Mesendoderm (in vitro differentiated cells): ENCODE data around the gene LYST.

ENCODE experiments used
- DNase-seq: peaks from one replicate; pipeline ENCODE4 v3.0.0; 2013
- H2AK5ac ChIP-seq: 2 replicates; pipeline ENCODE4 v1.6.1; 2013; ENCODE audit warnings: low read length, inconsistent platforms
- H2BK120ac ChIP-seq: 2 replicates; pipeline ENCODE4 v1.6.1; 2013; ENCODE audit warnings: low read depth, mild to moderate bottlenecking, low read length, moderate library complexity, mixed read lengths
- H2BK15ac ChIP-seq: replicated peaks from 2 replicates; pipeline ENCODE4 v1.6.1; 2013; ENCODE audit warnings: low read depth, mild to moderate bottlenecking, moderate library complexity
- H2BK5ac ChIP-seq: 2 replicates; pipeline ENCODE4 v1.6.1; 2013; ENCODE audit warnings: low read length, inconsistent platforms
- H3K18ac ChIP-seq: 2 replicates; pipeline ENCODE4 v1.6.1; 2013; ENCODE audit warnings: mild to moderate bottlenecking, low read length, mixed read lengths
- H3K23ac ChIP-seq: one replicate; pipeline ENCODE4 v1.6.1; 2013; ENCODE audit warnings: low read length
- H3K27ac ChIP-seq: 2 replicates; pipeline ENCODE4 v1.5.1; 2013; ENCODE audit warnings: low read depth, mild to moderate bottlenecking, inconsistent platforms, low read length, moderate library complexity
- H3K27me3 ChIP-seq: 2 replicates; pipeline ENCODE4 v1.6.1; 2013; ENCODE audit warnings: low read length, control low read depth, mild to moderate bottlenecking, inconsistent platforms; ENCODE audit not compliant: insufficient read depth, poor library complexity
- H3K36me3 ChIP-seq: 2 replicates; pipeline ENCODE4 v1.6.1; 2013; ENCODE audit warnings: low read length, inconsistent platforms; ENCODE audit not compliant: control insufficient read depth, insufficient read depth
- H3K4ac ChIP-seq: one replicate; pipeline ENCODE4 v1.6.1; 2013; ENCODE audit warnings: low read depth, mild to moderate bottlenecking, low read length, moderate library complexity
- H3K4me1 ChIP-seq: 2 replicates; pipeline ENCODE4 v1.6.1; 2013; ENCODE audit warnings: low read depth, low read length, inconsistent platforms; ENCODE audit not compliant: control insufficient read depth
- H3K4me2 ChIP-seq: 2 replicates; pipeline ENCODE4 v1.6.1; 2013; ENCODE audit warnings: low read length
- H3K4me3 ChIP-seq: 2 replicates; pipeline ENCODE4 v1.5.1; 2013; ENCODE audit warnings: mild to moderate bottlenecking, low read length
- H3K56ac ChIP-seq: one replicate; pipeline ENCODE4 v1.6.1; 2013; ENCODE audit warnings: low read length
- H3K79me1 ChIP-seq: 2 replicates; pipeline ENCODE4 v1.6.1; 2013; ENCODE audit warnings: low read length, inconsistent platforms
- H3K79me2 ChIP-seq: 2 replicates; pipeline ENCODE4 v1.6.1; 2013; ENCODE audit warnings: mild to moderate bottlenecking, low read length; ENCODE audit not compliant: control insufficient read depth, insufficient read depth
- H3K9ac ChIP-seq: 2 replicates; pipeline ENCODE4 v1.6.1; 2013; ENCODE audit warnings: low read length, inconsistent platforms
- H4K5ac ChIP-seq: one replicate; pipeline ENCODE4 v1.6.1; 2013; ENCODE audit warnings: low read length
- H4K8ac ChIP-seq: one replicate; pipeline ENCODE4 v1.6.1; 2013; ENCODE audit warnings: low read depth, mild to moderate bottlenecking, control low read depth, low read length, moderate library complexity
- WGBS: extraction: QIAGEN DNeasy Blood & Tissue Kit; methylation state at CpG from one replicate; pipeline ENCODE4 v1.1.7; 2013; ENCODE audit warnings: low lambda C conversion rate, missing lambda C conversion rate; ENCODE audit not compliant: insufficient coverage; ENCODE audit errors: extremely low coverage; 5-methylcytosine and 5-hydroxymethylcytosine counted together

LYST gene

DNA sequence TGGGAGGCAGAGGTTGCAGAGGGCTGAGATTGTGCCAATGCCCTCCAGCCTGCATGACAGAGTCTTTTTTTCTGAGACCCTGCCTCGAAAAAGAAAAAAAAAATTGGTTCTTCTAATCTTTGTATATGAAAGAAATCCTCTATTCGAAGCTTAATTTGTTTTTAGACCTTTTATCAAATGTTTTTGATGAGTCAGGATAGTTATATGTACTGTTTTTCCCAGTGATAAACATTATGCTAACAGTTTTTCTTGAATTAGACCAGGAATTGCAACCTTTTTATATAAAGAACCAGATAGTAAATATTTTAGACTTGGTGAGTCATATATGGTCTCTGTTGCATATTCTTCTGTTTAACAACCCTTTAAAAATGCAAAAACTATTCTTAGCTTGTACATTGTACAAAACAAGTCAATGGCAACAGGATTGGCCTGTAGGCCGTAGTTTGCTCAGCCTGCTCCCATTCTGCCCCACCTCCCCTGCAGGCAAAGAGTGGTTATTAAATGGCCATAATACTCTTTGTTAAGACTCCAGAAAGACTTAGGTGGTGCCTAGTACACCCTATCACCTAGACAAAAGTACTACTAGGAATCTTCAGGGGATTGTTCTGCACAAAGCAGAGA lies 45.2 kb downstream of the LYST start:
- H2BK5ac ChIP-seq: no peak overlapping the region
- H3K79me1 ChIP-seq: no peaks in the 10 kb centered on the region
- H3K23ac ChIP-seq: no peak overlapping the region
- H3K79me2 ChIP-seq: no peaks in the 10 kb centered on the region
- no peak overlapping the region for H2AK5ac ChIP-seq
- no peak overlapping the region for H3K9ac ChIP-seq
- no peak overlapping the region for H2BK120ac ChIP-seq
- H4K5ac ChIP-seq: no peak overlapping the region
- no peak overlapping the region for H2BK15ac ChIP-seq
- no CpG with 5 or more reads among the region's 3 CpGs for WGBS
- no peak overlapping the region for H3K27ac ChIP-seq
- H3K36me3 ChIP-seq: no peaks in the 10 kb centered on the region
- no peaks in the 10 kb centered on the region for H3K27me3 ChIP-seq
- H3K18ac ChIP-seq: no peak overlapping the region
- H3K4me1 ChIP-seq: no peaks in the 10 kb centered on the region
- no peak overlapping the region for H3K56ac ChIP-seq
- H4K8ac ChIP-seq: no peak overlapping the region
- H3K4me2 ChIP-seq: no peak overlapping the region
- no peak overlapping the region for H3K4ac ChIP-seq
- H3K4me3 ChIP-seq: no peak overlapping the region
- DNase-seq: no peak

- Histone ChIP-seq H3K4ac (no peak overlapping the region), H3K27me3 (no peaks in the 10 kb centered on the region), H3K56ac (no peak overlapping the region), H3K18ac (no peak overlapping the region), H3K79me1 (no peaks in the 10 kb centered on the region), H3K27ac (no peak overlapping the region), H3K36me3 (no peaks in the 10 kb centered on the region), H3K4me3 (no peak overlapping the region), H2AK5ac (no peak overlapping the region), H4K8ac (no peak overlapping the region), H3K4me2 (no peak overlapping the region), H2BK15ac (no peak overlapping the region), H4K5ac (no peak overlapping the region), H3K4me1 (no peaks in the 10 kb centered on the region), H3K9ac (no peak overlapping the region), H3K79me2 (no peaks in the 10 kb centered on the region), H3K23ac (no peak overlapping the region), H2BK120ac (no peak overlapping the region), H2BK5ac (no peak overlapping the region)
- no CpG with 5 or more reads among the region's 1 CpG for WGBS
- no peak for DNase-seq
Observed at GRCh38 chr1:235820061-235820460, 46.6 kb downstream of the LYST start.

- Histone ChIP-seq H3K23ac (no peak overlapping the region), H3K4me1 (no peaks in the 10 kb centered on the region), H3K4ac (no peak overlapping the region), H3K4me3 (no peak overlapping the region), H3K27ac (no peak overlapping the region), H3K56ac (no peak overlapping the region), H3K9ac (no peak overlapping the region), H4K5ac (no peak overlapping the region), H3K27me3 (no peaks in the 10 kb centered on the region), H2BK5ac (no peak overlapping the region), H2AK5ac (no peak overlapping the region), H3K36me3 (no peaks in the 10 kb centered on the region), H4K8ac (no peak overlapping the region), H2BK15ac (no peak overlapping the region), H3K4me2 (no peak overlapping the region), H3K18ac (no peak overlapping the region), H3K79me1 (no peaks in the 10 kb centered on the region), H2BK120ac (no peak overlapping the region), H3K79me2 (no peaks in the 10 kb centered on the region)
- no peak for DNase-seq
- no CpG with 5 or more reads among the region's 5 CpGs for WGBS
Observed at GRCh38 chr1:235818632-235819136, 48.0 kb downstream of the LYST start.

DNA sequence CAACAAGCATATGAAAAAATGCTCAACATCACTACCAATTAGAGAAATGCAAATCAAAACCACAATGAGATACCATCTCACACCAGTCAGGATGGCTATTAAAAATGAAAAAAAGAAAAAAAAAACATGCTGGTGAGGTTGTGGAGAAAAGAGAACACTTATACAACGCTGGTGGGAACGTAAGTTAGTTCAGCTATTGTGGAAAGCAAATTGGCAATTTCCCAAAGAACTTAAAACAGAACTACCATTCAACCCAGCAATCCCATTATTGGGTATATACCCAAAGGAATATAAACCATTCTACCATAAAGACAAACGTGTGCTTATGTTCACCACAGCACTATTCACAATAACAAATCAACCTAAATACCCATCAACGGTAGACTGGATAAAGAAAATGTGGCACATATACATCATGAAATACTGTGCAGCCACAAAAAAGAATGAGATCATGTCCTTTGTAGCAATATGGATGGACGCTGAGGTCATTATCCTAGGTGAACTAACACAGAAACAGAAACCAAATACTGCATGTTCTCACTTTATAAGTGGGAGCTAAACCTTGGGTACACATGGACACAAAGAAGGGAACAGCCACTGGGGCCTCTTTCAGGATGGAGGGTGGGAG lies 49.5 kb downstream of the LYST start:
- no peak overlapping the region for H4K8ac ChIP-seq
- H2BK120ac ChIP-seq: no peak overlapping the region
- H2BK15ac ChIP-seq: no peak overlapping the region
- no peak overlapping the region for H3K4me2 ChIP-seq
- no peak overlapping the region for H3K4ac ChIP-seq
- no peak for DNase-seq
- H3K56ac ChIP-seq: no peak overlapping the region
- no peak overlapping the region for H3K27ac ChIP-seq
- H3K36me3 ChIP-seq: no peaks in the 10 kb centered on the region
- no CpG with 5 or more reads among the region's 5 CpGs for WGBS
- H3K27me3 ChIP-seq: no peaks in the 10 kb centered on the region
- no peaks in the 10 kb centered on the region for H3K4me1 ChIP-seq
- no peak overlapping the region for H2BK5ac ChIP-seq
- no peak overlapping the region for H3K23ac ChIP-seq
- H3K79me2 ChIP-seq: no peaks in the 10 kb centered on the region
- H2AK5ac ChIP-seq: no peak overlapping the region
- no peak overlapping the region for H3K9ac ChIP-seq
- H3K18ac ChIP-seq: no peak overlapping the region
- no peaks in the 10 kb centered on the region for H3K79me1 ChIP-seq
- H3K4me3 ChIP-seq: no peak overlapping the region
- no peak overlapping the region for H4K5ac ChIP-seq

DNA sequence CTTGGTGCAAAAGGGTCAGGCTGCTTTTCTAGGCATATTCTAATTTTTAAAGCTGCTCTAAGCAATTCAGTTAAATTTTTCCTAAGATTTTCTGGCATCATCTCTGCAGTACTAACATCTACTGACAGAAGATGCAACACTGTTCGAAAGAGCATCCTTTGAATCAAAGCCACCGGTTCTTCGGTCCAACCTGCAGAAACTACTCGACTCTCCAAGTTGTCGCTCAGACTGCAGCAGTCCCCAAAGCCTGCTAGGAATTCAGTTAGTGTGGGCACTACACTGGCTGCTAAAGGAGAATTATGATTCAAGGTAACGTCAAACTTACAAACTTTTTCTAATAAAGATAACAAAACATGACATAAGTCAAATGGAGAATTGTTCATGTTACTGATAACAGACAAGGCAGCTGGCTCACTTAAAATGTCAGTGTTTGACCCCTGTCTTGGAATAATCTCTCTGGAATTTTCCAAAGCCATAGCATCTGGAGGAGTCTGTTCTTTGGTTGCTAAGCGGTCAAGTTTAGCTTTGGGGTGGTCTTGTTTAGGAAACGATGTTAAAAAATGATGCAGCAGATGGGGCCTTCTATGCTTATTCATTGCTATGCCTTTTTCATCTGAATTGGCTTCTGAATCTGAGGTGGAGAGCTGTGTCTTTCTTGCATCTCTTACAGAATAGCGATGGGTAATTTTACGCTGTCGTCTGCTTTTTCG lies 56.9 kb downstream of the LYST start:
- Histone ChIP-seq H3K4me2 (no peak overlapping the region), H3K4me1 (no peaks in the 10 kb centered on the region), H4K8ac (no peak overlapping the region), H3K18ac (no peak overlapping the region), H3K9ac (no peak overlapping the region), H3K23ac (no peak overlapping the region), H2BK120ac (no peak overlapping the region), H2AK5ac (no peak overlapping the region), H3K27me3 (no peaks in the 10 kb centered on the region), H2BK15ac (no peak overlapping the region), H2BK5ac (no peak overlapping the region), H3K27ac (no peak overlapping the region), H3K4ac (no peak overlapping the region), H3K36me3 (no peaks in the 10 kb centered on the region), H3K79me2 (no peaks in the 10 kb centered on the region), H3K4me3 (no peak overlapping the region), H3K79me1 (no peaks in the 10 kb centered on the region), H4K5ac (no peak overlapping the region), H3K56ac (no peak overlapping the region)
- no peak for DNase-seq
- WGBS: no CpG with 5 or more reads among the region's 12 CpGs
